ENCODE data around the gene CELSR1. TPM values are rescaled to one million over a fixed set of nuclear protein-coding genes. Genes with fewer than 3 reads are reported as not detected.

CELSR1 gene
- total RNA-seq, 2 donors from 2014 or later = 1.5 to 6.7 TPM

DNA sequence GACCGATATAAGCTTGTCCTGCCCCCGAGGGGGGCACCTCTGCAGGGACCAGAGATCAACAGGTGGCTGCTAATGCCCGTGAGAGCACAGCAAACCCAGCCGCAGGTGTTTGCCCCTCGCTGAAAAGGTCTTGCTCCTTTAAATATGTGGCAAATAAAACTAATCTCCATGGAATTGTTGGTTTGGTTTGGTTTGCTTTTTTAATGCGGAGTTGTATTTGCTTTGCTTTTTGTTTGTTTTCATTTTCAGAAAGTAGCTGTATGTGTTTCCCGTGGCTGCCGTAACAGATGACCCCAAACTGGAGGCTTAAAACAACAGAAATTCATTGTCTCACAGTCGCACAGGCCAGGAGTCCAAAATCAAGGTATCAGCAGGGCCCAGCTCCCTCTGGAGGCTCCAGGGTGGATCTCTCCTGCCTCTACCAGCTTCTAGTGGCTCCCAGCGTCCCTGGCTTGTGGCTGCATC lies 93.0 kb downstream of the CELSR1 start:
- Histone ChIP-seq H3K4me1 (ENCODE audit: control insufficient read depth in 1 of 2, low read depth in 2 of 2) (no peaks in the 10 kb centered on the region), H3K36me3 (no peaks in the 10 kb centered on the region), H3K9me3 (no peaks in the 10 kb centered on the region), H3K27ac (no peak overlapping the region), H3K27me3 (replicated peaks; ENCODE audit: insufficient read depth) (no peaks in the 10 kb centered on the region), H3K4me3 (no peak overlapping the region)
- DNase-seq (ENCODE audit: low spot score) (no peak), ATAC-seq (ENCODE audit: insufficient number of reproducible peaks, low FRiP score, low read depth) (no peak)
- TF ChIP-seq, protein P1, sequence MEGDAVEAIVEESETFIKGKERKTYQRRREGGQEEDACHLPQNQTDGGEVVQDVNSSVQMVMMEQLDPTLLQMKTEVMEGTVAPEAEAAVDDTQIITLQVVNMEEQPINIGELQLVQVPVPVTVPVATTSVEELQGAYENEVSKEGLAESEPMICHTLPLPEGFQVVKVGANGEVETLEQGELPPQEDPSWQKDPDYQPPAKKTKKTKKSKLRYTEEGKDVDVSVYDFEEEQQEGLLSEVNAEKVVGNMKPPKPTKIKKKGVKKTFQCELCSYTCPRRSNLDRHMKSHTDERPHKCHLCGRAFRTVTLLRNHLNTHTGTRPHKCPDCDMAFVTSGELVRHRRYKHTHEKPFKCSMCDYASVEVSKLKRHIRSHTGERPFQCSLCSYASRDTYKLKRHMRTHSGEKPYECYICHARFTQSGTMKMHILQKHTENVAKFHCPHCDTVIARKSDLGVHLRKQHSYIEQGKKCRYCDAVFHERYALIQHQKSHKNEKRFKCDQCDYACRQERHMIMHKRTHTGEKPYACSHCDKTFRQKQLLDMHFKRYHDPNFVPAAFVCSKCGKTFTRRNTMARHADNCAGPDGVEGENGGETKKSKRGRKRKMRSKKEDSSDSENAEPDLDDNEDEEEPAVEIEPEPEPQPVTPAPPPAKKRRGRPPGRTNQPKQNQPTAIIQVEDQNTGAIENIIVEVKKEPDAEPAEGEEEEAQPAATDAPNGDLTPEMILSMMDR (IDR thresholded peaks at IDR 0.05) = no peak

DNA sequence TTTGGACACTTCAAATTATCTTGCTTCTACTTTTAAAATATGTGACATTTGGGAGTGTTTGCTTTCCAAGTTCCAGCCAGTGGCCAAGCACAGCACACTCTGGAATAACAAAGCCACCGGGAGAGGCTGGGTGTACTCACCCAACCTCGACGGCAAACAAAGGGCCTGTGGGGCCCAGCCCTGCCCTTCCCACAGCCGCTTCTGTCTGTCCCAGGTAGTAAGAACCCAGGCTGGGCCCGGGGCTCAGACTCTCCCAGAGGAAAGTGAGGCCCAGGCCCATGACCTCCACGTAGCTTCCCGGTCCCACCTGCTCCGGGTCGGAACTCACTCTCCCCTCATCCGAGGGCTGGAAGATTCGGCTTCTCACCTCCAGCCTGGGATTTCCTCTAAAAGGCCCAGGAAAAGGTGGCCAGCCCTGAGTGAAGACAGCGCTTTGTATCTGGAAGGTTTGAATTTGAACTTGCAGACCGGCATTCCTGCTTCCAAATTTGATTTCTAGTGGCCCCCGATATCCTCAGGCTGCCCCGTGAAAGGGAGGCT lies 93.5 kb downstream of the CELSR1 start:
- no peaks in the 10 kb centered on the region for H3K36me3 ChIP-seq
- no peaks in the 10 kb centered on the region for H3K4me1 ChIP-seq (ENCODE audit: control insufficient read depth in 1 of 2, low read depth in 2 of 2)
- no peaks in the 10 kb centered on the region for H3K9me3 ChIP-seq
- ATAC-seq (ENCODE audit: insufficient number of reproducible peaks, low FRiP score, low read depth) = no peak
- no peaks in the 10 kb centered on the region for H3K27me3 ChIP-seq (replicated peaks; ENCODE audit: insufficient read depth)
- TF ChIP-seq, protein P1 (IDR thresholded peaks at IDR 0.05) = no peak
- no peak overlapping the region for H3K4me3 ChIP-seq
- no peak for DNase-seq (ENCODE audit: low spot score)
- H3K27ac ChIP-seq = no peak overlapping the region

DNA sequence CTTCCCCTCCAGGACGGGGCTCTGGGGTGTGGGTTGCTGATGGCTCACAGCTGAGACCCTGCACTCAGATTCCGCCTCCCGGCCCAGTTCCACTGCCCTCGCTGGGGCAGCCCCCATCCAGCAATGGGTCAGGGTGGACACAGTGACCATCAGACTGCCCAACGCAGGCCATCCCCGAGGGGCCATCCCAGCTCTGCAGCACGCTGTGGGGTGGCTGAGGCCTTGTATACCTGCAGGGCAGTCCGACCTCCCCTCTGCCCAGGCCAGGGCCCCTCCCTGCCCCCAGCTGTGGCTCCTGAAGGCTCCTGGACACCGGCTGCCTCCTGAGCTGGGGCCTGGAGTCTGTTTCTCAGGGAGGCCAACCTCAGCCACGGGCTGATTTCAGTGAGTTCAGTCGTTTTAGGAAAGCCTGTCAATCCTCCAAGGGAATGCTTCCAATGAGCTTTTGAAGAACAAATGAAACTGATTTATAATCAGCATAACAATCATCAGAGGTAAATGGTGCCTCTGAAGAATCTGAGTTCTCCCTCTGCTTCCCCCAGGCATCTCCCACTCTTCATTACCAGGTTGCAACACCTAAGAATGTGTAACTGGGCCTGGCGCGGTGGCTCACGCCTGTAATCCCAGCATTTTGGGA lies 95.1 kb downstream of the CELSR1 start:
- H3K4me1 ChIP-seq (ENCODE audit: control insufficient read depth in 1 of 2, low read depth in 2 of 2) = no peaks in the 10 kb centered on the region
- no peaks in the 10 kb centered on the region for H3K9me3 ChIP-seq
- ATAC-seq (ENCODE audit: insufficient number of reproducible peaks, low FRiP score, low read depth) (no peak), DNase-seq (ENCODE audit: low spot score) (no peak)
- no peak overlapping the region for H3K4me3 ChIP-seq
- H3K27me3 ChIP-seq (replicated peaks; ENCODE audit: insufficient read depth) = no peaks in the 10 kb centered on the region
- H3K27ac ChIP-seq = no peak overlapping the region
- H3K36me3 ChIP-seq = no peaks in the 10 kb centered on the region
- TF ChIP-seq, protein P1 (IDR thresholded peaks at IDR 0.05) = no peak

- Histone ChIP-seq H3K27ac (no peak overlapping the region), H3K4me3 (no peak overlapping the region), H3K27me3 (replicated peaks; ENCODE audit: insufficient read depth) (no peaks in the 10 kb centered on the region), H3K4me1 (ENCODE audit: control insufficient read depth in 1 of 2, low read depth in 2 of 2) (no peaks in the 10 kb centered on the region), H3K36me3 (no peaks in the 10 kb centered on the region), H3K9me3 (no peaks in the 10 kb centered on the region)
- DNase-seq (ENCODE audit: low spot score) (no peak), ATAC-seq (ENCODE audit: insufficient number of reproducible peaks, low FRiP score, low read depth) (no peak)
- TF ChIP-seq, protein P1 (IDR thresholded peaks at IDR 0.05) = no peak
Observed at GRCh38 chr22:46439576-46440465, 97.6 kb downstream of the CELSR1 start.

- Histone ChIP-seq H3K27ac (no peak overlapping the region), H3K9me3 (no peaks in the 10 kb centered on the region), H3K4me1 (ENCODE audit: control insufficient read depth in 1 of 2, low read depth in 2 of 2) (no peaks in the 10 kb centered on the region), H3K36me3 (no peaks in the 10 kb centered on the region), H3K4me3 (no peak overlapping the region), H3K27me3 (replicated peaks; ENCODE audit: insufficient read depth) (no peaks in the 10 kb centered on the region)
- DNase-seq (ENCODE audit: low spot score) (no peak), ATAC-seq (ENCODE audit: insufficient number of reproducible peaks, low FRiP score, low read depth) (no peak)
- TF ChIP-seq, protein P1 (IDR thresholded peaks at IDR 0.05) = no peak
Observed at GRCh38 chr22:46439111-46439510, 98.3 kb downstream of the CELSR1 start.

Measured in thoracic aorta (tissue), 2 donors.